Panc1 (cell line): ENCODE results near the gene TMEM151A. TPM values are rescaled to one million over a fixed set of nuclear protein-coding genes. Genes with fewer than 3 reads are reported as not detected.

Experiments used
- ATAC-seq: fragments of 200-7000 bp; cut with Tn5 transposase; 2 replicates; pipeline ENCODE4 v1.9.1; 2020; ENCODE audit warnings: mild to moderate bottlenecking, moderate library complexity
- BruUV-seq: library from RNA; stranded (reverse); fragments of 400-500 nt; replicated peaks from 2 replicates; lab custom pipeline; 2021; lab: Mats Ljungman, UMichigan
- CTCF ChIA-PET: fragments of 300-600 bp; sonication (Branson Sonifier 250); formaldehyde crosslinking; loops from one replicate; lab custom pipeline; 2022; ENCODE audit warnings: antibody characterized with exemption; lab: Charles Lee
- POLR2A ChIA-PET: fragments of 300-600 bp; sonication (Branson Sonifier 250); formaldehyde crosslinking; loops from one replicate; lab custom pipeline; 2022; ENCODE audit warnings: antibody characterized with exemption; lab: Charles Lee
- DNase-seq: peaks from one replicate; pipeline ENCODE4 v3.0.0-alpha.2; 2010; ENCODE audit warnings: low read depth, low spot score
- H3K27ac ChIP-seq: 2 replicates; pipeline ENCODE4 v1.5.1; 2011; ENCODE audit warnings: mild to moderate bottlenecking, low read length, inconsistent platforms
- H3K27me3 ChIP-seq: fragments of 200-500 bp; sonication (Bioruptor generic); 2 replicates; pipeline ENCODE4 v1.6.0; 2014; ENCODE audit warnings: low read length, inconsistent platforms; ENCODE audit not compliant: control insufficient read depth, insufficient read depth
- H3K36me3 ChIP-seq: fragments of 200-500 bp; sonication (Bioruptor generic); 2 replicates; pipeline ENCODE4 v1.5.1; 2014; ENCODE audit warnings: inconsistent platforms, mild to moderate bottlenecking, low read length, moderate library complexity; ENCODE audit not compliant: control insufficient read depth, insufficient read depth
- H3K4me1 ChIP-seq: 2 replicates; pipeline ENCODE4 v1.5.1; 2011; ENCODE audit warnings: inconsistent platforms, mild to moderate bottlenecking, low read length, moderate library complexity; ENCODE audit not compliant: control insufficient read depth, insufficient read depth
- H3K4me3 ChIP-seq, 2 experiments: 2 replicates each; pipeline ENCODE4 v1.5.1; 2011 to 2012; ENCODE audit warnings: low read depth in 2 of 2, low read length in 2 of 2, mild to moderate bottlenecking in 2 of 2, inconsistent platforms in 1 of 2, moderate library complexity in 1 of 2
- H3K9me3 ChIP-seq: fragments of 200-500 bp; sonication (Bioruptor generic); 2 replicates; pipeline ENCODE4 v1.5.1; 2014; ENCODE audit warnings: low read depth, mild to moderate bottlenecking, inconsistent platforms, low read length, moderate library complexity; ENCODE audit not compliant: control insufficient read depth, insufficient read depth
- CTCF ChIP-seq: fragments of 450-650 bp; IDR thresholded peaks from 2 replicates; pipeline ENCODE4 v1.5.1; 2017; ENCODE audit warnings: mild to moderate bottlenecking
- POLR2AphosphoS5 ChIP-seq: IDR thresholded peaks from 2 replicates; pipeline ENCODE4 v1.6.1; 2012; ENCODE audit warnings: mild to moderate bottlenecking, low read depth, low read length, moderate library complexity
- SIN3A ChIP-seq: IDR thresholded peaks from 2 replicates; pipeline ENCODE4 v1.6.1; 2012; ENCODE audit warnings: low read depth, mild to moderate bottlenecking, low read length, moderate library complexity, borderline replicate concordance; ENCODE audit not compliant: insufficient read depth
- TCF7L2 ChIP-seq: IDR thresholded peaks from 2 replicates; pipeline ENCODE4 v1.6.1; 2011; ENCODE audit warnings: mild to moderate bottlenecking, low read depth, low read length, inconsistent platforms
- in situ Hi-C: cut with HindIII; loops from 2 replicates; pipeline ENCODE4 v1.10.0; 2016; ENCODE audit warnings: low sequenced_read_pairs, low pct_unique_long_range_greater_than_20kb
- intact Hi-C: fragments of 100-400 bp; cut with micrococcal nuclease; formaldehyde crosslinking; loops from one replicate; pipeline ENCODE4 v1.10.0; 2022; ENCODE audit not compliant: unreplicated experiment
- total RNA-seq: library from RNA; stranded (reverse); gene quantifications from one replicate; pipeline ENCODE4 v1.2.1, GENCODE V29; 2021; ENCODE audit not compliant: unreplicated experiment
- TF ChIP-seq, protein P1 (sequence below), 2 experiments: IDR thresholded peaks; 2 replicates each; pipeline ENCODE4 v1.6.1; 2011 to 2012; ENCODE audit warnings: low read depth in 2 of 2, control low read depth in 1 of 2, low read length in 1 of 2, mild to moderate bottlenecking in 1 of 2, moderate library complexity in 1 of 2; ENCODE audit not compliant: insufficient read depth in 1 of 2

Gene TMEM151A
- total RNA-seq, 1 experiment from 2014 or later: 11.0 TPM

- H3K27me3 ChIP-seq: no peaks in the 10 kb centered on the region
- intact Hi-C loops: no loop called here
- ATAC-seq: no peak
- in situ Hi-C loops: no loop called here
- peaks cover 29% of the 10 kb centered on the region for H3K4me1 ChIP-seq
- no peaks in the 10 kb centered on the region for H3K36me3 ChIP-seq
- no TSS peak for BruUV-seq
- POLR2A ChIA-PET: no interaction called here
- TF ChIP-seq, protein P1, sequence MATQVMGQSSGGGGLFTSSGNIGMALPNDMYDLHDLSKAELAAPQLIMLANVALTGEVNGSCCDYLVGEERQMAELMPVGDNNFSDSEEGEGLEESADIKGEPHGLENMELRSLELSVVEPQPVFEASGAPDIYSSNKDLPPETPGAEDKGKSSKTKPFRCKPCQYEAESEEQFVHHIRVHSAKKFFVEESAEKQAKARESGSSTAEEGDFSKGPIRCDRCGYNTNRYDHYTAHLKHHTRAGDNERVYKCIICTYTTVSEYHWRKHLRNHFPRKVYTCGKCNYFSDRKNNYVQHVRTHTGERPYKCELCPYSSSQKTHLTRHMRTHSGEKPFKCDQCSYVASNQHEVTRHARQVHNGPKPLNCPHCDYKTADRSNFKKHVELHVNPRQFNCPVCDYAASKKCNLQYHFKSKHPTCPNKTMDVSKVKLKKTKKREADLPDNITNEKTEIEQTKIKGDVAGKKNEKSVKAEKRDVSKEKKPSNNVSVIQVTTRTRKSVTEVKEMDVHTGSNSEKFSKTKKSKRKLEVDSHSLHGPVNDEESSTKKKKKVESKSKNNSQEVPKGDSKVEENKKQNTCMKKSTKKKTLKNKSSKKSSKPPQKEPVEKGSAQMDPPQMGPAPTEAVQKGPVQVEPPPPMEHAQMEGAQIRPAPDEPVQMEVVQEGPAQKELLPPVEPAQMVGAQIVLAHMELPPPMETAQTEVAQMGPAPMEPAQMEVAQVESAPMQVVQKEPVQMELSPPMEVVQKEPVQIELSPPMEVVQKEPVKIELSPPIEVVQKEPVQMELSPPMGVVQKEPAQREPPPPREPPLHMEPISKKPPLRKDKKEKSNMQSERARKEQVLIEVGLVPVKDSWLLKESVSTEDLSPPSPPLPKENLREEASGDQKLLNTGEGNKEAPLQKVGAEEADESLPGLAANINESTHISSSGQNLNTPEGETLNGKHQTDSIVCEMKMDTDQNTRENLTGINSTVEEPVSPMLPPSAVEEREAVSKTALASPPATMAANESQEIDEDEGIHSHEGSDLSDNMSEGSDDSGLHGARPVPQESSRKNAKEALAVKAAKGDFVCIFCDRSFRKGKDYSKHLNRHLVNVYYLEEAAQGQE (IDR thresholded peaks at IDR 0.05; ENCODE audit: insufficient read depth in 1 of 2, low read depth in 2 of 2, low read length in 1 of 2): no peak
- TF ChIP-seq TCF7L2 (no peak), SIN3A (no peak), POLR2AphosphoS5 (no peak), CTCF (no peak)
- H3K9me3 ChIP-seq: no peaks in the 10 kb centered on the region
- CTCF ChIA-PET: interaction anchor here (0.6 to 1.6 kb wide), 2 partner anchors 20 to 32 kb away, joined by 3 to 6 read pairs; no protein-coding TSS in a partner anchor
- DNase-seq: no peak
- H3K4me3 ChIP-seq: no peak overlapping the region
- H3K27ac ChIP-seq: no peak overlapping the region
These were observed 40.9 kb downstream of the TMEM151A start for GRCh38 chr11:66332371-66333219.

- ATAC-seq (no peak), DNase-seq (no peak)
- H3K4me3 ChIP-seq: no peak overlapping the region
- H3K27me3 ChIP-seq: no peaks in the 10 kb centered on the region
- no peak for TF ChIP-seq SIN3A
- TF ChIP-seq, protein P1 (IDR thresholded peaks at IDR 0.05; ENCODE audit: insufficient read depth in 1 of 2, low read depth in 2 of 2, low read length in 1 of 2): no peak
- no peak for TF ChIP-seq POLR2AphosphoS5
- no peak for TF ChIP-seq TCF7L2
- TF ChIP-seq CTCF: no peak
- in situ Hi-C loops: no loop called here
- H3K4me1 ChIP-seq: peaks cover 37% of the 10 kb centered on the region
- ChIA-PET CTCF (interaction anchor here (0.6 kb wide), 2 partner anchors 12 to 33 kb away, joined by 3 to 5 read pairs; no protein-coding TSS in a partner anchor), POLR2A (no interaction called here)
- BruUV-seq: no TSS peak
- intact Hi-C loops: no loop called here
- no peaks in the 10 kb centered on the region for H3K9me3 ChIP-seq
- H3K27ac ChIP-seq: no peak overlapping the region
- H3K36me3 ChIP-seq: no peaks in the 10 kb centered on the region
These were observed 41.7 kb downstream of the TMEM151A start for GRCh38 chr11:66333220-66333877.
